Stimulated activated CD8-positive, alpha-beta memory T cell treated with anti-CD3 and anti-CD28 coated beads, Interleukin-7, amount 100 ng/mL, for 48 hours (primary cell): Measurements from ENCODE around the gene OPA1.

ENCODE experiments used
- DNase-seq, 2 donors: peaks; one replicate each; pipeline ENCODE4 v3.0.0-alpha.2; 2020; ENCODE audit warnings: low read depth in 1 of 2; ENCODE audit errors: extremely low read depth in 1 of 2

Gene OPA1

GRCh38 chr3:193734737-193735366, 141.8 kb downstream of the OPA1 start:
- DNase-seq, result no peak

GRCh38 chr3:193735850-193736249, 142.8 kb downstream of the OPA1 start:
- DNase-seq, result no peak

- no peak for DNase-seq
Measured at GRCh38 chr3:193736616-193737015, 143.6 kb downstream of the OPA1 start.

- no peak for DNase-seq
Measured at GRCh38 chr3:193737191-193737751, 144.3 kb downstream of the OPA1 start.

GRCh38 chr3:193742628-193743027, 149.6 kb downstream of the OPA1 start:
- no peak for DNase-seq

GRCh38 chr3:193743702-193744047, 150.7 kb downstream of the OPA1 start:
- no peak for DNase-seq

GRCh38 chr3:193744048-193744821, 151.2 kb downstream of the OPA1 start:
- no peak for DNase-seq

- no peak for DNase-seq
Measured at GRCh38 chr3:193744822-193745684, 152.0 kb downstream of the OPA1 start.

- DNase-seq, result no peak
Measured at GRCh38 chr3:193746832-193747231, 153.8 kb downstream of the OPA1 start.
